ENCODE measurements around the gene PPP1R12B.
"Not testable (repeated sequence)": the region's sequence is repeated elsewhere in the genome, so short reads cannot be mapped to it uniquely, and the experiment has no call there.

Gene PPP1R12B

GRCh38 chr1:202624088-202624780 lies 275.7 kb downstream of the PPP1R12B start:
- no peak for TF ChIP-seq CTCF (IDR thresholded peaks at IDR 0.05; ENCODE audit: low read depth, low read length)
- no peak overlapping the region for H3K4me3 ChIP-seq (ENCODE audit: low read depth, low read length)

GRCh38 chr1:202624781-202625108 lies 276.2 kb downstream of the PPP1R12B start:
- H3K4me3 ChIP-seq (ENCODE audit: low read depth, low read length): no peak overlapping the region
- no peak for TF ChIP-seq CTCF (IDR thresholded peaks at IDR 0.05; ENCODE audit: low read depth, low read length)

- TF ChIP-seq CTCF (IDR thresholded peaks at IDR 0.05; ENCODE audit: low read depth, low read length): peak; percentile 71
- no peak overlapping the region for H3K4me3 ChIP-seq (ENCODE audit: low read depth, low read length)
Measured at GRCh38 chr1:202625416-202626360, 277.2 kb downstream of the PPP1R12B start.

- H3K4me3 ChIP-seq (ENCODE audit: low read depth, low read length): not testable (repeated sequence)
Measured at GRCh38 chr1:202627036-202627435, 278.5 kb downstream of the PPP1R12B start.

- no peak overlapping the region for H3K4me3 ChIP-seq (ENCODE audit: low read depth, low read length)
- TF ChIP-seq CTCF (IDR thresholded peaks at IDR 0.05; ENCODE audit: low read depth, low read length): no peak
Measured at GRCh38 chr1:202627841-202628565, 279.5 kb downstream of the PPP1R12B start.

GRCh38 chr1:202628646-202629215 lies 280.2 kb downstream of the PPP1R12B start:
- H3K4me3 ChIP-seq (ENCODE audit: low read depth, low read length): no peak overlapping the region
- TF ChIP-seq CTCF (IDR thresholded peaks at IDR 0.05; ENCODE audit: low read depth, low read length): no peak

- H3K4me3 ChIP-seq (ENCODE audit: low read depth, low read length): not testable (repeated sequence)
Measured at GRCh38 chr1:202629257-202629811, 280.8 kb downstream of the PPP1R12B start.

GRCh38 chr1:202630096-202630495 lies 281.6 kb downstream of the PPP1R12B start:
- H3K4me3 ChIP-seq (ENCODE audit: low read depth, low read length): not testable (repeated sequence)
